Activated naive CD8-positive, alpha-beta T cell treated with anti-CD3 and anti-CD28 coated beads, Interleukin-2, amount 50 U/mL, for 24 hours (primary cell): ENCODE data around the gene PLCD3.
A peak's percentile ranks its signal among the peaks of the same experiment; 100 is the strongest.

Experiments
- ATAC-seq: fragments of 150-1000 bp; cut with Tn5 transposase; one replicate; pipeline ENCODE4 v1.10.0; 2021
- DNase-seq: peaks from one replicate; pipeline ENCODE4 v3.0.0; 2021
- H3K27ac Mint-ChIP-seq: one replicate; pipeline ENCODE4 v1.8.0; 2021; ENCODE audit warnings: mild to moderate bottlenecking, mixed read lengths
- H3K27me3 Mint-ChIP-seq: one replicate; pipeline ENCODE4 v1.8.0; 2021; ENCODE audit warnings: mixed read lengths
- H3K36me3 Mint-ChIP-seq: one replicate; pipeline ENCODE4 v1.8.0; 2021; ENCODE audit warnings: low read depth, mixed read lengths
- H3K4me1 Mint-ChIP-seq: one replicate; pipeline ENCODE4 v1.8.0; 2021; ENCODE audit warnings: mixed read lengths
- H3K4me3 Mint-ChIP-seq: one replicate; pipeline ENCODE4 v1.8.0; 2021; ENCODE audit warnings: mild to moderate bottlenecking, moderate library complexity, mixed read lengths
- H3K9me3 Mint-ChIP-seq: one replicate; pipeline ENCODE4 v1.8.0; 2021; ENCODE audit warnings: mixed read lengths

The PLCD3 gene

GRCh38 chr17:45098081-45098868 lies 34.0 kb downstream of the PLCD3 start:
- ATAC-seq (no peak), DNase-seq (no peak)
- Mint-ChIP-seq H3K27me3 (no peaks in the 10 kb centered on the region), H3K4me1 (no peaks in the 10 kb centered on the region), H3K36me3 (peaks cover 55% of the 10 kb centered on the region), H3K9me3 (no peaks in the 10 kb centered on the region), H3K4me3 (no peak overlapping the region), H3K27ac (no peak overlapping the region)

GRCh38 chr17:45096926-45097325 lies 35.4 kb downstream of the PLCD3 start:
- Mint-ChIP-seq H3K27me3 (no peaks in the 10 kb centered on the region), H3K36me3 (peaks cover 55% of the 10 kb centered on the region), H3K4me1 (no peaks in the 10 kb centered on the region), H3K9me3 (no peaks in the 10 kb centered on the region), H3K4me3 (no peak overlapping the region), H3K27ac (no peak overlapping the region)
- ATAC-seq (no peak), DNase-seq (no peak)

- no peaks in the 10 kb centered on the region for H3K27me3 Mint-ChIP-seq
- no peaks in the 10 kb centered on the region for H3K4me1 Mint-ChIP-seq
- H3K36me3 Mint-ChIP-seq, result peaks cover 55% of the 10 kb centered on the region
- no peaks in the 10 kb centered on the region for H3K9me3 Mint-ChIP-seq
- ATAC-seq (no peak), DNase-seq (no peak)
- H3K4me3 Mint-ChIP-seq, result no peak overlapping the region
- peak overlapping the region; percentile 45 for H3K27ac Mint-ChIP-seq
These were observed 36.2 kb downstream of the PLCD3 start for GRCh38 chr17:45096141-45096540.

- H3K27me3 Mint-ChIP-seq, result no peaks in the 10 kb centered on the region
- no peak overlapping the region for H3K27ac Mint-ChIP-seq
- H3K4me1 Mint-ChIP-seq, result no peaks in the 10 kb centered on the region
- ATAC-seq (no peak), DNase-seq (no peak)
- peaks cover 60% of the 10 kb centered on the region for H3K36me3 Mint-ChIP-seq
- no peaks in the 10 kb centered on the region for H3K9me3 Mint-ChIP-seq
- no peak overlapping the region for H3K4me3 Mint-ChIP-seq
These were observed 38.7 kb downstream of the PLCD3 start for GRCh38 chr17:45093444-45094110.

- no peaks in the 10 kb centered on the region for H3K4me1 Mint-ChIP-seq
- H3K4me3 Mint-ChIP-seq, result no peak overlapping the region
- H3K36me3 Mint-ChIP-seq, result peaks cover 58% of the 10 kb centered on the region
- H3K27ac Mint-ChIP-seq, result no peak overlapping the region
- H3K27me3 Mint-ChIP-seq, result no peaks in the 10 kb centered on the region
- ATAC-seq (no peak), DNase-seq (no peak)
- H3K9me3 Mint-ChIP-seq, result no peaks in the 10 kb centered on the region
These were observed 39.3 kb downstream of the PLCD3 start for GRCh38 chr17:45092911-45093430.

- no peak overlapping the region for H3K27ac Mint-ChIP-seq
- H3K4me1 Mint-ChIP-seq, result no peaks in the 10 kb centered on the region
- no peak overlapping the region for H3K4me3 Mint-ChIP-seq
- peaks cover 60% of the 10 kb centered on the region for H3K36me3 Mint-ChIP-seq
- ATAC-seq (no peak), DNase-seq (no peak)
- H3K27me3 Mint-ChIP-seq, result no peaks in the 10 kb centered on the region
- no peaks in the 10 kb centered on the region for H3K9me3 Mint-ChIP-seq
These were observed 40.4 kb downstream of the PLCD3 start for GRCh38 chr17:45091778-45092425.

GRCh38 chr17:45090711-45091110 lies 41.6 kb downstream of the PLCD3 start:
- ATAC-seq (no peak), DNase-seq (no peak)
- no peaks in the 10 kb centered on the region for H3K4me1 Mint-ChIP-seq
- no peak overlapping the region for H3K27ac Mint-ChIP-seq
- H3K36me3 Mint-ChIP-seq, result peaks cover 58% of the 10 kb centered on the region
- no peak overlapping the region for H3K4me3 Mint-ChIP-seq
- no peaks in the 10 kb centered on the region for H3K27me3 Mint-ChIP-seq
- no peaks in the 10 kb centered on the region for H3K9me3 Mint-ChIP-seq

GRCh38 chr17:45088741-45089140 lies 43.6 kb downstream of the PLCD3 start:
- no peaks in the 10 kb centered on the region for H3K27me3 Mint-ChIP-seq
- DNase-seq, result no peak
- no peaks in the 10 kb centered on the region for H3K4me1 Mint-ChIP-seq
- no peaks in the 10 kb centered on the region for H3K9me3 Mint-ChIP-seq
- no peak for ATAC-seq
- H3K36me3 Mint-ChIP-seq, result peaks cover 48% of the 10 kb centered on the region
- H3K27ac Mint-ChIP-seq, result no peak overlapping the region
- H3K4me3 Mint-ChIP-seq, result no peak overlapping the region

GRCh38 chr17:45087978-45088377 lies 44.3 kb downstream of the PLCD3 start:
- Mint-ChIP-seq H3K4me3 (no peak overlapping the region), H3K9me3 (no peaks in the 10 kb centered on the region), H3K36me3 (peaks cover 43% of the 10 kb centered on the region), H3K4me1 (no peaks in the 10 kb centered on the region), H3K27me3 (no peaks in the 10 kb centered on the region), H3K27ac (no peak overlapping the region)
- ATAC-seq, result no peak
- DNase-seq, result no peak

GRCh38 chr17:45087504-45087975 lies 44.8 kb downstream of the PLCD3 start:
- Mint-ChIP-seq H3K4me3 (no peak overlapping the region), H3K27ac (no peak overlapping the region), H3K27me3 (no peaks in the 10 kb centered on the region), H3K9me3 (no peaks in the 10 kb centered on the region), H3K4me1 (no peaks in the 10 kb centered on the region), H3K36me3 (peaks cover 42% of the 10 kb centered on the region)
- ATAC-seq (no peak), DNase-seq (no peak)

- H3K9me3 Mint-ChIP-seq, result no peaks in the 10 kb centered on the region
- H3K27me3 Mint-ChIP-seq, result no peaks in the 10 kb centered on the region
- ATAC-seq (no peak), DNase-seq (no peak)
- H3K4me3 Mint-ChIP-seq, result no peak overlapping the region
- no peak overlapping the region for H3K27ac Mint-ChIP-seq
- H3K36me3 Mint-ChIP-seq, result peaks cover 43% of the 10 kb centered on the region
- no peaks in the 10 kb centered on the region for H3K4me1 Mint-ChIP-seq
These were observed 45.3 kb downstream of the PLCD3 start for GRCh38 chr17:45086865-45087503.

GRCh38 chr17:45086391-45086790 lies 45.9 kb downstream of the PLCD3 start:
- no peak overlapping the region for H3K27ac Mint-ChIP-seq
- H3K9me3 Mint-ChIP-seq, result no peaks in the 10 kb centered on the region
- H3K4me1 Mint-ChIP-seq, result no peaks in the 10 kb centered on the region
- H3K36me3 Mint-ChIP-seq, result peaks cover 46% of the 10 kb centered on the region
- DNase-seq (no peak), ATAC-seq (no peak)
- H3K27me3 Mint-ChIP-seq, result no peaks in the 10 kb centered on the region
- no peak overlapping the region for H3K4me3 Mint-ChIP-seq

GRCh38 chr17:45081047-45081703 lies 51.1 kb downstream of the PLCD3 start:
- Mint-ChIP-seq H3K36me3 (peaks cover 33% of the 10 kb centered on the region), H3K4me1 (peaks cover 14% of the 10 kb centered on the region), H3K9me3 (no peaks in the 10 kb centered on the region), H3K27me3 (no peaks in the 10 kb centered on the region), H3K27ac (no peak overlapping the region), H3K4me3 (no peak overlapping the region)
- no peak for ATAC-seq
- no peak for DNase-seq

GRCh38 chr17:45077643-45078042 lies 54.7 kb downstream of the PLCD3 start:
- Mint-ChIP-seq H3K27ac (no peak overlapping the region), H3K27me3 (no peaks in the 10 kb centered on the region), H3K9me3 (no peaks in the 10 kb centered on the region), H3K4me3 (no peak overlapping the region), H3K4me1 (peaks cover 34% of the 10 kb centered on the region), H3K36me3 (peaks cover 52% of the 10 kb centered on the region)
- no peak for DNase-seq
- peak; percentile 28 for ATAC-seq
